Uterus (tissue), 4 donors: ENCODE results near the gene COA8. TPM values are rescaled to one million over a fixed set of nuclear protein-coding genes. Genes with fewer than 3 reads are reported as not detected.
A peak's percentile ranks its signal among the peaks of the same experiment; 100 is the strongest.

Source experiments
- DNase-seq, 2 donors: peaks; one replicate each; pipeline ENCODE4 v3.0.0-alpha.2; 2019 to 2020
- H3K27ac ChIP-seq, 2 donors: fragments of 200-600 bp; sonication (generic); 1 replicate in 1 of 2; 2 replicates in 1 of 2; pipeline ENCODE4 v1.5.1; 2016 to 2018
- H3K27me3 ChIP-seq, 2 donors: fragments of 200-600 bp; sonication (generic); one replicate each; pipeline ENCODE4 v1.5.1; 2018 to 2019; ENCODE audit warnings: control low read depth in 1 of 2
- H3K36me3 ChIP-seq, 2 donors: fragments of 200-600 bp; sonication (generic); one replicate each; pipeline ENCODE4 v1.5.1; 2019; ENCODE audit warnings: control low read depth in 1 of 2
- H3K4me1 ChIP-seq, 2 donors: fragments of 200-600 bp; sonication (generic); one replicate each; pipeline ENCODE4 v1.5.1; 2018 to 2019; ENCODE audit warnings: control low read depth in 1 of 2
- H3K4me3 ChIP-seq, 2 donors: fragments of 200-600 bp; sonication (generic); 1 replicate in 1 of 2; 2 replicates in 1 of 2; pipeline ENCODE4 v1.5.1; 2018 to 2019; ENCODE audit warnings: mild to moderate bottlenecking in 1 of 2
- H3K9me3 ChIP-seq, 2 donors: fragments of 200-600 bp; sonication (generic); one replicate each; pipeline ENCODE4 v1.5.1; 2019; ENCODE audit warnings: control low read depth in 1 of 2
- CTCF ChIP-seq, 4 experiments: fragments of 200-600 bp in 2 of 4; fragments of 450-650 bp in 2 of 4; sonication (generic) in 2 of 4; IDR thresholded peaks; one replicate each; pipeline ENCODE4 v1.5.1; 2016 to 2019; ENCODE audit warnings: antibody characterized with exemption in 4 of 4, mild to moderate bottlenecking in 2 of 4, moderate library complexity in 1 of 4
- POLR2A ChIP-seq, 2 donors: fragments of 450-650 bp; IDR thresholded peaks; one replicate each; pipeline ENCODE4 v1.6.1; 2016; ENCODE audit warnings: antibody characterized with exemption in 2 of 2, mild to moderate bottlenecking in 1 of 2, moderate library complexity in 1 of 2
- intact Hi-C: fragments of 100-400 bp; cut with DNase I; formaldehyde crosslinking; loops from one replicate; pipeline ENCODE4 v1.15.1; 2023; ENCODE audit warnings: low total_unique reads
- total RNA-seq, 4 donors: library from RNA; depleted of rRNA in 3 of 4; stranded (reverse); fragments of >200 nt in 3 of 4; gene quantifications; one replicate each; pipeline versions ENCODE4 v1.1.0 to v1.2.4, GENCODE V29; 2014 to 2023
- donor health status: DM: yes; HTN: yes; CAD: no.

Gene COA8
- total RNA-seq, 4 donors from 2014 or later, result 26.9 to 51.5 (median 31.6) TPM; not detected in 1

DNA sequence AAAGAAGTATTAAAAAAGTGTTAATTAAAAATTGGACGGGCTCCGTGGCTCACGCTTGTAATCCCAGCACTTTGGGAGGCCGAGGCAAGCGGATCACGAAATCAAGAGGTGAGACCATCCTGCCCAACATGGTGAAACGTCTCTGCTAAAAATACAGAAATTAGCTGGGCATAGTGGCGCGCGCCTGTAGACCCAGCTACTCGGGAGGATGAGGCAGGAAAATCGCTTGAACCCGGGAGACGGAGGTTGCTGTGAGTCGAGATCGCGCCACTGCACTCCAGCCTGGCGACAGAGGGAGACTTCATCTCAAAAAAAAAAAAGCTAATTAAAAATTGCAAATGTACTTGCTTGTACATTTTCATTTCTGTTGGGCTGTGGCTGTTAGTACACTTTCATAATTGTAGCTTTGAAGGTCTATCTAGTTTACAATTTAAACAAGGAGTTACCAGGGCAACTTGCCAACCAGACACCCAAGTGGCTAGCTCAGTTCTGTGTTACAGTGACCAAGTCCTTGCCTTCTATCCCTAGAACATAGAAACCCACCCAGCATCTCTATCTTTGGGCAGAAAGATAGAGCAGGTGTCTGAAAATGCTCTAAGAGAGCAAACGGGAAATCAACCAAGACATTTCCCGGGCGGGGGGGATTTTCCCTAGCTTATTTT, 1.2 kb downstream of the COA8 start:
- no peaks in the 10 kb centered on the region for H3K9me3 ChIP-seq
- no peak for TF ChIP-seq CTCF (IDR thresholded peaks at IDR 0.05)
- TF ChIP-seq POLR2A (IDR thresholded peaks at IDR 0.05), result no peak
- no peak overlapping the region for H3K27ac ChIP-seq
- H3K4me1 ChIP-seq, result peaks cover 15 to 17% of the 10 kb centered on the region in 2 donors
- H3K4me3 ChIP-seq, result peak overlapping the region; percentile 68 to 98
- DNase-seq, result no peak
- H3K36me3 ChIP-seq, result no peaks in the 10 kb centered on the region
- H3K27me3 ChIP-seq, result no peaks in the 10 kb centered on the region
- intact Hi-C loops, result no loop called here

DNA sequence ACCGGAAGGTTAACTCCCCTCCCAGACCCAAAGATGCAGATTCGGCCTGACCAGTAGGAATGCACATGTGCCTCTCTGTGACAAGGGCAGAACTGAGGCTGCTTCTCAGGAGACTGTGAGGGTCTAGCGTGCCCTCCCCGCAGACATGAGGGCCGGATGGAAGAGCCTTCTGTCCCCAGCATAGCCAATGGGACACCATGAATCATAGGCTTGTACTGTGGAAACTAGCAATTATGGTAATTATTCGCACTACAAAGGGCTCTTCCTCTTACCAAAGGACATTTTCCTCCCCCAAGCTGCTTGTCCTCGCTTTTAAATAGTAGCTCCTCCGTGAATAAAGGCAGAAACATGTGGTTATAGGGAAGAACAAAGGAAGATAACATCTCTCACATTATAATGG, 6.2 kb downstream of the COA8 start:
- intact Hi-C loops, result no loop called here
- no peak for DNase-seq
- Histone ChIP-seq H3K36me3 (no peaks in the 10 kb centered on the region), H3K27ac (no peak overlapping the region), H3K27me3 (no peaks in the 10 kb centered on the region), H3K4me1 (no peaks in the 10 kb centered on the region), H3K9me3 (no peaks in the 10 kb centered on the region), H3K4me3 (no peak overlapping the region)
- no peak for TF ChIP-seq POLR2A (IDR thresholded peaks at IDR 0.05)
- no peak for TF ChIP-seq CTCF (IDR thresholded peaks at IDR 0.05)

- DNase-seq, result no peak
- no peaks in the 10 kb centered on the region for H3K36me3 ChIP-seq
- no peaks in the 10 kb centered on the region for H3K4me1 ChIP-seq
- H3K27ac ChIP-seq, result no peak overlapping the region
- no peaks in the 10 kb centered on the region for H3K27me3 ChIP-seq
- intact Hi-C loops, result no loop called here
- no peak overlapping the region for H3K4me3 ChIP-seq
- TF ChIP-seq CTCF (IDR thresholded peaks at IDR 0.05) (no peak), POLR2A (IDR thresholded peaks at IDR 0.05) (no peak)
- H3K9me3 ChIP-seq, result no peaks in the 10 kb centered on the region
These were observed 6.6 kb downstream of the COA8 start for GRCh38 chr14:103569408-103569807.

GRCh38 chr14:103574104-103574503, 11.3 kb downstream of the COA8 start:
- no peak for DNase-seq
- H3K36me3 ChIP-seq, result no peaks in the 10 kb centered on the region
- no peaks in the 10 kb centered on the region for H3K9me3 ChIP-seq
- TF ChIP-seq POLR2A (IDR thresholded peaks at IDR 0.05) (no peak), CTCF (IDR thresholded peaks at IDR 0.05) (no peak)
- H3K27me3 ChIP-seq, result no peaks in the 10 kb centered on the region
- H3K4me1 ChIP-seq, result peaks cover 0 to 5% of the 10 kb centered on the region in 2 donors
- H3K4me3 ChIP-seq, result no peak overlapping the region
- intact Hi-C loops, result no loop called here
- H3K27ac ChIP-seq, result peak overlapping the region in 1 of 2 donors; percentile 60

DNA sequence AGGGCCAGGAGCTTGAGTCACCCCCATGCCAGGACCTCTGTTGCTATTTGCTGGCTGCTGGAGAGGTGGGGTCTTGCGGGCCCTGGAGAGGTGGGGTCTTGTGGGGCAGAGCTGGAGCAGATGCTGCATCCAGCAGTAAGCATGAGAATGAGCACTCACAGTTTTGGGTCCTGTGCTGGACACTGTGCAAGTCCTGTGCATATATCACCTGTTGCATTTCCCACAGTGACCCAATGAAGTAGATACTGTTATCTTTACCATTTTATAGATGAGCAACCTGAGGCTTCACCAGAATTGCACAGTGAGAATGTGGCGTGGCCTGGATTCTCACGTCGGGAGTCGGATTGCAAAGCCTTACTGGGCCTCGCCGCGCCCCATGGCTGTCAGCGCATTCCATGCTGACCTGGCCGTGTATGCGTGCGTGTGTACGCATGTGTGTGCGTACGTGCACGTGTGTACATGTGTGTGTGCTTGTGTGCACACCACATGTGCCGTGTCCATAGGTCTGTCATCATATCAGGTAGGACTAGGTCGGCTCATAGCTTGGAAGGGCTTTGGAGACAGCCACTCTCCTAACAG, 12.0 kb downstream of the COA8 start:
- Histone ChIP-seq H3K36me3 (no peaks in the 10 kb centered on the region), H3K4me3 (no peak overlapping the region), H3K4me1 (peaks cover 0 to 5% of the 10 kb centered on the region in 2 donors), H3K27me3 (no peaks in the 10 kb centered on the region), H3K27ac (peak overlapping the region in 1 of 2 donors; percentile 92), H3K9me3 (no peaks in the 10 kb centered on the region)
- intact Hi-C loops, result no loop called here
- DNase-seq, result no peak
- TF ChIP-seq CTCF (IDR thresholded peaks at IDR 0.05) (no peak), POLR2A (IDR thresholded peaks at IDR 0.05) (no peak)
